DND-41 (cell line): ENCODE results near the gene IFT80.

ENCODE experiments used
- ATAC-seq: fragments of 200-7000 bp; cut with Tn5 transposase; 3 replicates; pipeline ENCODE4 v1.9.1; 2021; ENCODE audit warnings: low read depth; ENCODE audit not compliant: insufficient read depth
- DNase-seq: peaks from one replicate; pipeline ENCODE4 v3.0.0-alpha.2; 2020
- H2AFZ ChIP-seq: 2 replicates; pipeline ENCODE4 v1.6.0; 2012; ENCODE audit warnings: low read depth, low read length
- H3K27ac ChIP-seq: 2 replicates; pipeline ENCODE4 v1.5.1; 2012; ENCODE audit warnings: low read length, inconsistent platforms
- H3K27me3 ChIP-seq: fragments of 200-600 bp; sonication (generic); 2 replicates; pipeline ENCODE4 v1.6.0; 2012; ENCODE audit warnings: low read length, mild to moderate bottlenecking, inconsistent platforms; ENCODE audit not compliant: insufficient read depth, poor library complexity
- H3K36me3 ChIP-seq: 2 replicates; pipeline ENCODE4 v1.5.1; 2012; ENCODE audit warnings: low read length, inconsistent platforms; ENCODE audit not compliant: insufficient read depth
- H3K4me1 ChIP-seq: 2 replicates; pipeline ENCODE4 v1.5.1; 2012; ENCODE audit warnings: mild to moderate bottlenecking, low read length; ENCODE audit not compliant: insufficient read depth
- H3K4me2 ChIP-seq: 2 replicates; pipeline ENCODE4 v1.6.0; 2012; ENCODE audit warnings: mild to moderate bottlenecking, moderate library complexity, low read length, inconsistent platforms; ENCODE audit not compliant: insufficient read depth
- H3K4me3 ChIP-seq, 2 experiments: fragments of 200-600 bp in 1 of 2; shearing (Covaris generic) in 1 of 2; 2 replicates each; pipeline ENCODE4 v1.5.1; 2012 to 2016; ENCODE audit warnings: inconsistent platforms in 2 of 2, low read length in 2 of 2, mild to moderate bottlenecking in 2 of 2, low read depth in 1 of 2, moderate library complexity in 1 of 2
- H3K79me2 ChIP-seq: 2 replicates; pipeline ENCODE4 v1.6.0; 2012; ENCODE audit warnings: low read length, inconsistent platforms; ENCODE audit not compliant: insufficient read depth
- H3K9ac ChIP-seq: 2 replicates; pipeline ENCODE4 v1.6.0; 2012; ENCODE audit warnings: low read depth, mild to moderate bottlenecking, inconsistent platforms, low read length, moderate library complexity
- H3K9me3 ChIP-seq: 2 replicates; pipeline ENCODE4 v1.5.1; 2012; ENCODE audit warnings: low read length, moderate library complexity, mild to moderate bottlenecking, inconsistent platforms; ENCODE audit not compliant: insufficient read depth, severe bottlenecking
- H4K20me1 ChIP-seq: 2 replicates; pipeline ENCODE4 v1.6.0; 2012; ENCODE audit warnings: low read length; ENCODE audit not compliant: insufficient read depth
- EZH2 ChIP-seq: IDR thresholded peaks from 3 replicates; pipeline ENCODE4 v1.6.1; 2012; ENCODE audit warnings: borderline replicate concordance, low read depth, mild to moderate bottlenecking, moderate library complexity, low read length, inconsistent platforms; ENCODE audit not compliant: severe bottlenecking
- TF ChIP-seq, protein P1 (sequence below): IDR thresholded peaks from 2 replicates; pipeline ENCODE4 v1.5.1; 2012; ENCODE audit warnings: borderline replicate concordance, low read length, moderate library complexity, mild to moderate bottlenecking; ENCODE audit not compliant: poor library complexity, severe bottlenecking; ENCODE audit errors: extremely low read depth

Gene IFT80

DNA sequence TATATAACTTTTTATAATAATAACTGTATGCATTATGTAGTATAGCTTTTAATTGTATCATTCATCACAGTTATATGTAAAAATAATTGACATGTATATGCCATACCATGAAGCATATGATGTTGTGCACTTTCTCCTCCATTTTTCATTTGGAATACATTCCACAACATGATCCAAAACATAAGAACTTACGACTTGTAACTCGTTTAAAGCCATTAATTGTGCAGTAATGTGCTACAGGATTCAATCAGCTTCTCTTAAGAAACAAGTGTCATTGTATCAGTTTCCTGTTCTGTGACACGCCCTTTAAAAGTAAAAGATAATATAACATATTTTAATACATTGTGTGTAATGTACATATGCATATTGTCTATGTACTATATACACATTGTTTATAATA is 171.6 kb downstream of the IFT80 start:
- Histone ChIP-seq H3K4me2 (no peak overlapping the region), H3K4me1 (no peaks in the 10 kb centered on the region), H4K20me1 (no peaks in the 10 kb centered on the region), H3K27me3 (no peaks in the 10 kb centered on the region), H3K9ac (no peak overlapping the region), H2AFZ (no peak overlapping the region), H3K36me3 (no peaks in the 10 kb centered on the region), H3K27ac (no peak overlapping the region), H3K9me3 (no peaks in the 10 kb centered on the region), H3K4me3 (no peak overlapping the region), H3K79me2 (no peaks in the 10 kb centered on the region)
- DNase-seq (no peak), ATAC-seq (no peak)
- TF ChIP-seq EZH2 = no peak
- TF ChIP-seq, protein P1, sequence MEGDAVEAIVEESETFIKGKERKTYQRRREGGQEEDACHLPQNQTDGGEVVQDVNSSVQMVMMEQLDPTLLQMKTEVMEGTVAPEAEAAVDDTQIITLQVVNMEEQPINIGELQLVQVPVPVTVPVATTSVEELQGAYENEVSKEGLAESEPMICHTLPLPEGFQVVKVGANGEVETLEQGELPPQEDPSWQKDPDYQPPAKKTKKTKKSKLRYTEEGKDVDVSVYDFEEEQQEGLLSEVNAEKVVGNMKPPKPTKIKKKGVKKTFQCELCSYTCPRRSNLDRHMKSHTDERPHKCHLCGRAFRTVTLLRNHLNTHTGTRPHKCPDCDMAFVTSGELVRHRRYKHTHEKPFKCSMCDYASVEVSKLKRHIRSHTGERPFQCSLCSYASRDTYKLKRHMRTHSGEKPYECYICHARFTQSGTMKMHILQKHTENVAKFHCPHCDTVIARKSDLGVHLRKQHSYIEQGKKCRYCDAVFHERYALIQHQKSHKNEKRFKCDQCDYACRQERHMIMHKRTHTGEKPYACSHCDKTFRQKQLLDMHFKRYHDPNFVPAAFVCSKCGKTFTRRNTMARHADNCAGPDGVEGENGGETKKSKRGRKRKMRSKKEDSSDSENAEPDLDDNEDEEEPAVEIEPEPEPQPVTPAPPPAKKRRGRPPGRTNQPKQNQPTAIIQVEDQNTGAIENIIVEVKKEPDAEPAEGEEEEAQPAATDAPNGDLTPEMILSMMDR = no peak

DNA sequence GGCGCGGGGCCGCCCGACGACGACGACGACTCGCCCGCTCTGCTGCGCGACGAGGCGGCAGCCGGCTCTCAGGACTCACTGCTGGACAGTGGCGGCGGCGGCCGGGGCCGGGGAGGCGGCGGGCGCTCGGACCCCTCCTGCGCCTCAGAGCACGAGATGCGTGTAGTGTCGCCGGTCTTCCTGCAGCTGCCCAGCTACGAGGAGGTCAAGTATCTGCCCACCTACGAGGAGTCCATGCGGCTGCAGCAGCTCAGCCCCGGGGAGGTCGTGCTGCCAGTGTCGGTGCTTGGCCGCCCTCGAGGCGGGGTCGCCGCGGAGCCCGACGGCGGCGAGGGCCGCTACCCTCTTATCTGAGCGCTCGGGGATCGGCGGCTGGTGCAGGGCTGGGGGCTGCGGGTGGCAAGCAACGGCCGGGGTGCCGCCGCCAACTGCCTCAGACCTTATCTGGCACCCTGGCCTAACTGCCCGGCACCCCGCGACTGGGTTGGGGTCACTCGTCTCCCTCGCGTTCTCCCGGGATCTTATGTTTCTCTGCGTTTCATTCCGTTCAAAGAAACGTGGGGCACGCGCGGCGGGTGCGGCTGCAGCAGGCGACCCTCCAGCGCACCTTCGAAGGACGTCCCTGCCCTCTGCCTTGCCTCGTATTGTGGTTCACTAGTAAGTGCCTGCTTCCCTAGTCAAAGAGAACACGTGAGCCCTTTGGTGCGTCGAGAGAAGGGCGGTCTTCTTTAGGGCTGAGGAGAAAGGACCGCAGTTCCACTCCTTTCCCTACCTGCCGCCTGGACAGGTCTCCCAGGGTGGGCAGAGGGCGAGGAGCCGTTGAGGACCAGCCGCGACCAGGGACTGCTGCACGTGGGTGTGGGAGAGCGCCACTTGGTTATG is 172.8 kb downstream of the IFT80 start:
- DNase-seq (no peak), ATAC-seq (no peak)
- Histone ChIP-seq H2AFZ (no peak overlapping the region), H3K27ac (no peak overlapping the region), H3K4me3 (no peak overlapping the region), H4K20me1 (no peaks in the 10 kb centered on the region), H3K27me3 (peaks cover 3% of the 10 kb centered on the region), H3K4me2 (no peak overlapping the region), H3K9me3 (no peaks in the 10 kb centered on the region), H3K9ac (no peak overlapping the region), H3K79me2 (no peaks in the 10 kb centered on the region), H3K4me1 (no peaks in the 10 kb centered on the region), H3K36me3 (no peaks in the 10 kb centered on the region)
- TF ChIP-seq EZH2 = no peak
- TF ChIP-seq, protein P1 = no peak

DNA sequence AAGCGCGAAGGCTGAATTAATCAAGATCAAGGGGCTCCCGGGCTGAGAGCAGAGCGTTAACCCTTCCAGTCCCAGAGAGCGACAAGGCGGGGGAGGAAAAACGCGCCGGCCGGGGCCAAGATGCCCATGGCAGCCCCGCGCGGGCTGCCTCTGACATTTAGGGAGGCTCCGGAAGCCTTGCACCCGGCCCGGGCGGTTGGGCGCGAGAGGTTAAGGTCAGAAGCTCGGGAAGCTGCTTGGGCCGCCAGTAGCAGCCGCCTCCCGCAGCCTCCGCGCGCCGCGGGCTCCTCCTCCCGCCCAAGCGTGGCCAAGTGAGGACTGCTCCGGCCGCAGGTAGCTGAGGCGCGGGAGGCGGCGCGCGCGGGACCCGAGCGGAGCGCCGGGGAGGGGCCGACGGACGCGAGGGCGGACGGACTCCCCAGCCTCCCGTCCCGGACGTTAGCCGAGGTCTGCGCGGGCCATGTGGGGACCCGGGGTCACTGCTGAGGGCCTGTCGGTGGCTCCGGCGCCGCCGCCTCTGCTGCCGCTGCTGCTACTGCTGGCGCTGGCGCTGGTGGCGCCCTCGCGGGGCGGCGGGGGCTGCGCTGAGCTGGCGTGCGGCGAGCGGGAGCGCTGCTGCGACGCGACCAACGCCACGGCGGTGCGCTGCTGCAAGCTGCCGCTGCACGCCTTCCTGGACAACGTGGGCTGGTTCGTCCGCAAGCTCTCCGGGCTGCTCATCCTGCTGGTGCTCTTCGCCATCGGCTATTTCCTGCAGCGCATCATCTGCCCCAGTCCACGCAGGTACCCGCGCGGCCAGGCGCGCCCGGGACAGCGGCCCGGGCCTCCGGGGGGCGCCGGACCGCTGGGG is 173.6 kb downstream of the IFT80 start, which contains the start of gene C3orf80:
Gene C3orf80, plus strand, starts transcription at position 247 of the 850 bp plus-strand sequence. Its CDS starts 214 bp downstream, at position 461.
- Histone ChIP-seq H3K9me3 (no peaks in the 10 kb centered on the region), H3K36me3 (no peaks in the 10 kb centered on the region), H3K27me3 (peaks cover 9% of the 10 kb centered on the region), H4K20me1 (no peaks in the 10 kb centered on the region), H3K4me1 (no peaks in the 10 kb centered on the region), H3K27ac (no peak within 1 kb of the TSS), H3K9ac (no peak within 1 kb of the TSS), H3K79me2 (no peaks in the 10 kb centered on the region), H2AFZ (no peak within 1 kb of the TSS), H3K4me3 (no peak within 1 kb of the TSS), H3K4me2 (no peak within 1 kb of the TSS)
- TF ChIP-seq, protein P1 = no peak
- no peak for TF ChIP-seq EZH2
- no peak for ATAC-seq
- no peak for DNase-seq
